ENCODE measurements around the gene ATXN7L1. TPM values are rescaled to one million over a fixed set of nuclear protein-coding genes. Genes with fewer than 3 reads are reported as not detected.
A peak's percentile ranks its signal among the peaks of the same experiment; 100 is the strongest.

The ATXN7L1 gene
- total and polyA plus RNA-seq, 2 of the 13 experiments (the other 11 are each of a cell fraction or from before 2014, with no cell fraction given) = 4.1 to 7.8 TPM

DNA sequence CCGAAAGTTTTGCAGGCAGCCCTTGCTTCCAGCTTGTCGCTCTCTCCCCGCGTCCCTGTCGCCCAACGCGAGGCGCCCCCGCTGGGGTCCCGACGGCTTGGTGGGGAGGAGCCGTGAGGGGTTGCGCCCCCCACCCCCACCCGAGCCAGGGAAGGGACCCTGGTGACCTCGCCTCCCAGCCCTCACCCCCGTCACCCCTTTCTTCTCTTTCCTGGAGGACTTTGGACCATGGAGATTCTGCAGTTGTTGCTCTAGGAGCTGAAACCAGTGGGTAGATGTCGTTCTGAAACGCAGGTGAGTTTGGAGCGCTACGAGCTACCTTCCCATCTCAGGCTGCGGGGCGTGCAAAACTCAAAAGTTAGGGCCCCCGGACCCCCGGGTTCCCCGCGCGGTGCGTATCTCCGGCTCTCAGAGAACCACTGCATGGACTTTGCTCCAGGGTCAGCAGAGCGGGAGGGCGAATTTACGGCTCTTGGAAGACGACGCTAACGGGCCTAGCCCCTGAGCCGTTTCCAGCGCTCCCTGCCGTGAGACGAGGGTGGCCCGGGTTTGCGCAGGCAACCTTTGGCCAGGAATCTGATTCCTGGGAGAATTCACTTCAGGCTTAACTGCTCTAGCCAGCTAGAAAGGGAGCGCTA lies 684 bp upstream of the ATXN7L1 start (continued):
- TF ChIP-seq, protein P1, sequence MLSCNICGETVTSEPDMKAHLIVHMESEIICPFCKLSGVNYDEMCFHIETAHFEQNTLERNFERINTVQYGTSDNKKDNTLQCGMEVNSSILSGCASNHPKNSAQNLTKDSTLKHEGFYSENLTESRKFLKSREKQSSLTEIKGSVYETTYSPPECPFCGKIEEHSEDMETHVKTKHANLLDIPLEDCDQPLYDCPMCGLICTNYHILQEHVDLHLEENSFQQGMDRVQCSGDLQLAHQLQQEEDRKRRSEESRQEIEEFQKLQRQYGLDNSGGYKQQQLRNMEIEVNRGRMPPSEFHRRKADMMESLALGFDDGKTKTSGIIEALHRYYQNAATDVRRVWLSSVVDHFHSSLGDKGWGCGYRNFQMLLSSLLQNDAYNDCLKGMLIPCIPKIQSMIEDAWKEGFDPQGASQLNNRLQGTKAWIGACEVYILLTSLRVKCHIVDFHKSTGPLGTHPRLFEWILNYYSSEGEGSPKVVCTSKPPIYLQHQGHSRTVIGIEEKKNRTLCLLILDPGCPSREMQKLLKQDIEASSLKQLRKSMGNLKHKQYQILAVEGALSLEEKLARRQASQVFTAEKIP (CRISPR knock-in tag; IDR thresholded peaks at IDR 0.05; ENCODE audit: borderline replicate concordance) = no peak
- TF ChIP-seq TEAD3 (CRISPR knock-in tag; optimal IDR thresholded peaks at IDR 0.05; ENCODE audit: borderline replicate concordance) (peak; percentile 20), TARDBP (CRISPR knock-in tag; IDR thresholded peaks at IDR 0.05) (no peak), GLI4 (CRISPR knock-in tag; IDR thresholded peaks at IDR 0.05; ENCODE audit: borderline replicate concordance) (no peak), NFKBIZ (CRISPR knock-in tag; IDR thresholded peaks at IDR 0.05) (no peak), ZNF180 (CRISPR knock-in tag; IDR thresholded peaks at IDR 0.05; ENCODE audit: borderline replicate concordance, low read depth) (no peak), SAFB2 (CRISPR knock-in tag; IDR thresholded peaks at IDR 0.05; ENCODE audit: borderline replicate concordance, low read depth) (no peak), ZNF850 (CRISPR knock-in tag; conservative IDR thresholded peaks at IDR 0.05) (no peak), ZNF292 (CRISPR knock-in tag; IDR thresholded peaks at IDR 0.05; ENCODE audit: borderline replicate concordance, low read depth) (peak; percentile 68; the same call in 1 of the 2 replicates), ZNF335 (CRISPR knock-in tag; IDR thresholded peaks at IDR 0.05) (no peak), FOXJ3 (CRISPR knock-in tag; IDR thresholded peaks at IDR 0.05; ENCODE audit: borderline replicate concordance) (no peak), HHEX (CRISPR knock-in tag; IDR thresholded peaks at IDR 0.05) (no peak), ATF3 (CRISPR knock-in tag; IDR thresholded peaks at IDR 0.05) (no peak), PHF5A (CRISPR knock-in tag; IDR thresholded peaks at IDR 0.05; ENCODE audit: low read depth, unreplicated experiment) (no peak), SMARCE1 (IDR thresholded peaks at IDR 0.05; ENCODE audit: borderline replicate concordance) (no peak), KLF13 (CRISPR knock-in tag; IDR thresholded peaks at IDR 0.05) (no peak), ZNF879 (CRISPR knock-in tag; IDR thresholded peaks at IDR 0.05) (no peak), CC2D1A (CRISPR knock-in tag; IDR thresholded peaks at IDR 0.05) (no peak), EZH2 (conservative IDR thresholded peaks at IDR 0.05; ENCODE audit: low read depth, low read length) (no peak), BORCS8-MEF2B (CRISPR knock-in tag; IDR thresholded peaks at IDR 0.05) (no peak), RBM39 (IDR thresholded peaks at IDR 0.05; ENCODE audit: low read depth, low read length, poor library complexity, severe bottlenecking) (no peak), KMT2A (CRISPR knock-in tag; IDR thresholded peaks at IDR 0.05) (peak; percentile 74), ATF4 (CRISPR knock-in tag; IDR thresholded peaks at IDR 0.05) (no peak), CREB1 (IDR thresholded peaks at IDR 0.05) (no peak), CREB1 (CRISPR knock-in tag; IDR thresholded peaks at IDR 0.05) (no peak), DMAP1 (CRISPR knock-in tag; IDR thresholded peaks at IDR 0.05) (peak; percentile 72), XBP1 (CRISPR knock-in tag; IDR thresholded peaks at IDR 0.05) (no peak)
- TF ChIP-seq, protein P2, sequence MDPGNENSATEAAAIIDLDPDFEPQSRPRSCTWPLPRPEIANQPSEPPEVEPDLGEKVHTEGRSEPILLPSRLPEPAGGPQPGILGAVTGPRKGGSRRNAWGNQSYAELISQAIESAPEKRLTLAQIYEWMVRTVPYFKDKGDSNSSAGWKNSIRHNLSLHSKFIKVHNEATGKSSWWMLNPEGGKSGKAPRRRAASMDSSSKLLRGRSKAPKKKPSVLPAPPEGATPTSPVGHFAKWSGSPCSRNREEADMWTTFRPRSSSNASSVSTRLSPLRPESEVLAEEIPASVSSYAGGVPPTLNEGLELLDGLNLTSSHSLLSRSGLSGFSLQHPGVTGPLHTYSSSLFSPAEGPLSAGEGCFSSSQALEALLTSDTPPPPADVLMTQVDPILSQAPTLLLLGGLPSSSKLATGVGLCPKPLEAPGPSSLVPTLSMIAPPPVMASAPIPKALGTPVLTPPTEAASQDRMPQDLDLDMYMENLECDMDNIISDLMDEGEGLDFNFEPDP (CRISPR knock-in tag; conservative IDR thresholded peaks at IDR 0.05) = no peak
